Neural cell (in vitro differentiated cells): Measurements from ENCODE around the gene NDUFAF5. TPM values are rescaled to one million over a fixed set of nuclear protein-coding genes. Genes with fewer than 3 reads are reported as not detected.

Experiments used
- H2AFZ ChIP-seq: fragments of 200-600, 300-800 bp; sonication (generic), shearing (Covaris generic); 2 replicates; pipeline ENCODE4 v1.6.0; 2014; ENCODE audit warnings: low read depth, mild to moderate bottlenecking, antibody characterized with exemption, low read length, moderate library complexity
- H3F3A ChIP-seq: fragments of 200-600 bp; shearing (Covaris generic); 2 replicates; pipeline ENCODE4 v1.6.1; 2016; ENCODE audit warnings: mild to moderate bottlenecking, moderate library complexity, mixed read lengths, antibody characterized with exemption, low read length; ENCODE audit not compliant: insufficient read depth, poor library complexity, severe bottlenecking
- H3K27ac ChIP-seq: fragments of 200-600, 300-800 bp; sonication (generic), shearing (Covaris generic); 2 replicates; pipeline ENCODE4 v1.5.1; 2014; ENCODE audit warnings: mild to moderate bottlenecking, low read length, moderate library complexity
- H3K27me3 ChIP-seq: fragments of 300-800, 200-600 bp; sonication (generic), shearing (Covaris generic); 2 replicates; pipeline ENCODE4 v1.6.0; 2014; ENCODE audit warnings: mild to moderate bottlenecking, low read depth, low read length, moderate library complexity; ENCODE audit not compliant: insufficient read depth
- H3K36me3 ChIP-seq: fragments of 300-800, 200-600 bp; sonication (generic), shearing (Covaris generic); 2 replicates; pipeline ENCODE4 v1.5.1; 2014; ENCODE audit warnings: mild to moderate bottlenecking, antibody characterized with exemption, low read length, moderate library complexity; ENCODE audit not compliant: insufficient read depth
- H3K4me2 ChIP-seq: fragments of 300-800, 200-600 bp; sonication (generic), shearing (Covaris generic); 2 replicates; pipeline ENCODE4 v1.6.0; 2014; ENCODE audit warnings: mild to moderate bottlenecking, low read length
- H3K4me3 ChIP-seq: fragments of 300-800, 200-600 bp; sonication (generic), shearing (Covaris generic); 2 replicates; pipeline ENCODE4 v1.5.1; 2014; ENCODE audit warnings: mild to moderate bottlenecking, low read length, moderate library complexity
- H3K79me2 ChIP-seq: fragments of 200-600 bp; shearing (Covaris generic); replicated peaks from 2 replicates; pipeline ENCODE4 v1.6.0; 2014; ENCODE audit warnings: mild to moderate bottlenecking, low read length, moderate library complexity; ENCODE audit not compliant: insufficient read depth
- H3K9ac ChIP-seq: fragments of 300-800, 200-600 bp; sonication (generic), shearing (Covaris generic); 2 replicates; pipeline ENCODE4 v1.6.1; 2016; ENCODE audit warnings: mild to moderate bottlenecking, low read length, mixed read lengths
- H3K9me2 ChIP-seq: fragments of 200-600 bp; shearing (Covaris generic); 2 replicates; pipeline ENCODE4 v1.6.1; 2016; ENCODE audit warnings: mild to moderate bottlenecking, low read length, mixed read lengths; ENCODE audit not compliant: insufficient read depth
- H3K9me3 ChIP-seq: fragments of 200-600, 300-800 bp; sonication (generic), shearing (Covaris generic); 2 replicates; pipeline ENCODE4 v1.6.1; 2016; ENCODE audit warnings: mild to moderate bottlenecking, mixed run types, low read length, moderate library complexity, mixed read lengths
- H4K20me1 ChIP-seq: fragments of 200-600 bp; shearing (Covaris generic); 2 replicates; pipeline ENCODE4 v1.6.1; 2016; ENCODE audit warnings: mild to moderate bottlenecking, mixed run types; ENCODE audit not compliant: insufficient read depth
- EP300 ChIP-seq: fragments of 450-650 bp; conservative IDR thresholded peaks from 2 replicates; pipeline ENCODE4 v1.6.1; 2014; ENCODE audit warnings: antibody characterized with exemption, mild to moderate bottlenecking, moderate library complexity; ENCODE audit not compliant: poor library complexity, severe bottlenecking
- EZH2 ChIP-seq: fragments of 200-600, 300-800 bp; shearing (Covaris generic), sonication (generic); IDR thresholded peaks from 2 replicates; pipeline ENCODE4 v1.6.1; 2014; ENCODE audit warnings: antibody characterized with exemption, low read length, borderline replicate concordance, mild to moderate bottlenecking; ENCODE audit not compliant: insufficient read depth, poor library complexity, severe bottlenecking
- MXI1 ChIP-seq: fragments of 450-650 bp; conservative IDR thresholded peaks from 2 replicates; pipeline ENCODE4 v1.6.1; 2014; ENCODE audit warnings: antibody characterized with exemption, mild to moderate bottlenecking; ENCODE audit not compliant: poor library complexity, severe bottlenecking
- POLR2AphosphoS5 ChIP-seq: IDR thresholded peaks from 2 replicates; pipeline ENCODE4 v1.6.1; 2012
- RAD21 ChIP-seq: fragments of 450-650 bp; conservative IDR thresholded peaks from 2 replicates; pipeline ENCODE4 v1.6.1; 2014; ENCODE audit warnings: antibody characterized with exemption, mild to moderate bottlenecking, moderate library complexity
- SMC3 ChIP-seq: fragments of 450-650 bp; conservative IDR thresholded peaks from 2 replicates; pipeline ENCODE4 v1.6.1; 2014; ENCODE audit warnings: antibody characterized with exemption, mild to moderate bottlenecking, moderate library complexity; ENCODE audit not compliant: poor library complexity
- TAF1 ChIP-seq: IDR thresholded peaks from 2 replicates; pipeline ENCODE4 v1.6.1; 2012; ENCODE audit warnings: low read depth
- polyA plus RNA-seq: library from polyadenylated mRNA; depleted of rRNA; stranded (reverse); fragments of >200 nt; gene quantifications from 2 replicates; pipeline ENCODE4 v1.2.3, GENCODE V29; 2014
- TF ChIP-seq, protein P1 (sequence below): IDR thresholded peaks from 2 replicates; pipeline ENCODE4 v1.6.1; 2012; ENCODE audit warnings: borderline replicate concordance
- TF ChIP-seq, protein P2 (sequence below): fragments of 450-650 bp; IDR thresholded peaks from 2 replicates; pipeline ENCODE4 v1.5.1; 2014; ENCODE audit warnings: antibody characterized with exemption, mild to moderate bottlenecking, moderate library complexity; ENCODE audit not compliant: poor library complexity, severe bottlenecking

NDUFAF5 gene
- polyA plus RNA-seq, 1 donor from 2014 or later = 103 TPM

DNA sequence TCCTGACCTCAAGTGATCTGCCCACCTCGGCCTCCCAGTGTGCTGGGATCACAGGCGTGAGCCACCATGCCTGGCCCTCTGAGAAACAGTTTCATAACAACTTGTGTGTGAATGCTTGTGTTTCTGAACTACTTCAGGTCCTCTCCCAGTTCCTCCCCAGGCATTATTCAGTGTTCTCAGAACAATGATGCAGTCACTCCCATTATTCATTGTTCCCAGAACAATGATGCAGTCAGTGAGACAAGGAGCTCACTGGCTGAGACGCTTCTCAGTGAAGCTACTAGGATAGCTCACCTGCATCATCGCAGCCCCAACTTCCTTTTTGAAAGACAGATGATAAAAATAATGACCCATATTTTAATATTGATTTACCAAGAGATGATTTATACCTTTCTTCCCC lies 71.5 kb downstream of the NDUFAF5 start:
- no peak overlapping the region for H3K9ac ChIP-seq
- no peaks in the 10 kb centered on the region for H3K9me3 ChIP-seq
- H3K79me2 ChIP-seq = no peaks in the 10 kb centered on the region
- no peaks in the 10 kb centered on the region for H3F3A ChIP-seq
- H3K36me3 ChIP-seq = no peaks in the 10 kb centered on the region
- no peaks in the 10 kb centered on the region for H4K20me1 ChIP-seq
- TF ChIP-seq EP300 = no peak
- TF ChIP-seq, protein P1, sequence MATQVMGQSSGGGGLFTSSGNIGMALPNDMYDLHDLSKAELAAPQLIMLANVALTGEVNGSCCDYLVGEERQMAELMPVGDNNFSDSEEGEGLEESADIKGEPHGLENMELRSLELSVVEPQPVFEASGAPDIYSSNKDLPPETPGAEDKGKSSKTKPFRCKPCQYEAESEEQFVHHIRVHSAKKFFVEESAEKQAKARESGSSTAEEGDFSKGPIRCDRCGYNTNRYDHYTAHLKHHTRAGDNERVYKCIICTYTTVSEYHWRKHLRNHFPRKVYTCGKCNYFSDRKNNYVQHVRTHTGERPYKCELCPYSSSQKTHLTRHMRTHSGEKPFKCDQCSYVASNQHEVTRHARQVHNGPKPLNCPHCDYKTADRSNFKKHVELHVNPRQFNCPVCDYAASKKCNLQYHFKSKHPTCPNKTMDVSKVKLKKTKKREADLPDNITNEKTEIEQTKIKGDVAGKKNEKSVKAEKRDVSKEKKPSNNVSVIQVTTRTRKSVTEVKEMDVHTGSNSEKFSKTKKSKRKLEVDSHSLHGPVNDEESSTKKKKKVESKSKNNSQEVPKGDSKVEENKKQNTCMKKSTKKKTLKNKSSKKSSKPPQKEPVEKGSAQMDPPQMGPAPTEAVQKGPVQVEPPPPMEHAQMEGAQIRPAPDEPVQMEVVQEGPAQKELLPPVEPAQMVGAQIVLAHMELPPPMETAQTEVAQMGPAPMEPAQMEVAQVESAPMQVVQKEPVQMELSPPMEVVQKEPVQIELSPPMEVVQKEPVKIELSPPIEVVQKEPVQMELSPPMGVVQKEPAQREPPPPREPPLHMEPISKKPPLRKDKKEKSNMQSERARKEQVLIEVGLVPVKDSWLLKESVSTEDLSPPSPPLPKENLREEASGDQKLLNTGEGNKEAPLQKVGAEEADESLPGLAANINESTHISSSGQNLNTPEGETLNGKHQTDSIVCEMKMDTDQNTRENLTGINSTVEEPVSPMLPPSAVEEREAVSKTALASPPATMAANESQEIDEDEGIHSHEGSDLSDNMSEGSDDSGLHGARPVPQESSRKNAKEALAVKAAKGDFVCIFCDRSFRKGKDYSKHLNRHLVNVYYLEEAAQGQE = no peak
- no peak for TF ChIP-seq RAD21
- TF ChIP-seq POLR2AphosphoS5 = no peak
- no peak for TF ChIP-seq SMC3
- no peak for TF ChIP-seq EZH2
- no peak for TF ChIP-seq MXI1
- TF ChIP-seq TAF1 = no peak
- TF ChIP-seq, protein P2, sequence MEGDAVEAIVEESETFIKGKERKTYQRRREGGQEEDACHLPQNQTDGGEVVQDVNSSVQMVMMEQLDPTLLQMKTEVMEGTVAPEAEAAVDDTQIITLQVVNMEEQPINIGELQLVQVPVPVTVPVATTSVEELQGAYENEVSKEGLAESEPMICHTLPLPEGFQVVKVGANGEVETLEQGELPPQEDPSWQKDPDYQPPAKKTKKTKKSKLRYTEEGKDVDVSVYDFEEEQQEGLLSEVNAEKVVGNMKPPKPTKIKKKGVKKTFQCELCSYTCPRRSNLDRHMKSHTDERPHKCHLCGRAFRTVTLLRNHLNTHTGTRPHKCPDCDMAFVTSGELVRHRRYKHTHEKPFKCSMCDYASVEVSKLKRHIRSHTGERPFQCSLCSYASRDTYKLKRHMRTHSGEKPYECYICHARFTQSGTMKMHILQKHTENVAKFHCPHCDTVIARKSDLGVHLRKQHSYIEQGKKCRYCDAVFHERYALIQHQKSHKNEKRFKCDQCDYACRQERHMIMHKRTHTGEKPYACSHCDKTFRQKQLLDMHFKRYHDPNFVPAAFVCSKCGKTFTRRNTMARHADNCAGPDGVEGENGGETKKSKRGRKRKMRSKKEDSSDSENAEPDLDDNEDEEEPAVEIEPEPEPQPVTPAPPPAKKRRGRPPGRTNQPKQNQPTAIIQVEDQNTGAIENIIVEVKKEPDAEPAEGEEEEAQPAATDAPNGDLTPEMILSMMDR = no peak
- peak overlapping the region; percentile 10 for H2AFZ ChIP-seq
- H3K9me2 ChIP-seq = no peaks in the 10 kb centered on the region
- H3K27me3 ChIP-seq = no peaks in the 10 kb centered on the region
- H3K4me2 ChIP-seq = no peak overlapping the region
- H3K4me3 ChIP-seq = no peak overlapping the region
- H3K27ac ChIP-seq = no peak overlapping the region

DNA sequence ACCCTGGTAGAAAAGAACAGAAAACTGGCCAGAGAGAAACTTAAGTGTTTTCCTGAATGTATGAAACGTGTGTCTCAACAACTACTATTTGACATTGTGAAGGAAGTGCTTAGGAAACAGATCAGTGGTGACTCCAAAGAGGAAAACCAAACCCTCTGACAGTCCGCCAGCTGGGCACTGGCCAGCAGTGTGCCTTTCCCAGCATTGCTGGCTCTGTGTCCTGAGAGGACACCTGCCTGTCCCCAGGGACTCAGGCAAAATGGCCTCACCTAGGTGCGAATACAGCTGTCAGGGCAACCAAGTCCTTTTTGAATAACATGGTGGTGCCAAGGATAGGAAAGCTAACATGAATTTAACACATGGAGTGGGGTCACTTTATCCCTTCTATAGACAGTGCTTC lies 72.5 kb downstream of the NDUFAF5 start:
- Histone ChIP-seq H3K9ac (no peak overlapping the region), H2AFZ (no peak overlapping the region), H3K79me2 (no peaks in the 10 kb centered on the region), H4K20me1 (no peaks in the 10 kb centered on the region), H3K9me3 (no peaks in the 10 kb centered on the region), H3F3A (no peaks in the 10 kb centered on the region), H3K36me3 (no peaks in the 10 kb centered on the region), H3K9me2 (no peaks in the 10 kb centered on the region), H3K4me3 (no peak overlapping the region), H3K27me3 (no peaks in the 10 kb centered on the region), H3K4me2 (no peak overlapping the region), H3K27ac (no peak overlapping the region)
- no peak for TF ChIP-seq EP300
- TF ChIP-seq MXI1 = no peak

DNA sequence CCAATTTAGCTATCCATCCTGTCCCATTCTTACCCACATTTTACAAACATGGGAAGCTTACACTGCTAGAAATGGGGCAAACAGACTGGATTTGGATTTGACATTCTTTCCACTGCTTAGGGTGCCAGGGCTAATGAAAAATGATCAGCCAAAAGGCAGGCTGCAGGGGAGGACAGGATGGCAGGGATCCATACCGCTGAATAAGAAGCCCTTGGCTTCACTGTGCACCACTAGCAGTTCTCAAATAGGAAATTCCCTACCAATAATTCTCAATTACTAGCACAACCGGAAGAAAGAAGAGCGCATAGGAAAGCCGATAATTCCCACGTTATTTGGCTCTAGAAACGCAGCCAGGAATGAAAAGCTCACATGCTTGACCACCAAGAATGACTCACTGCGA lies 73.1 kb downstream of the NDUFAF5 start:
- H3K36me3 ChIP-seq = no peaks in the 10 kb centered on the region
- no peaks in the 10 kb centered on the region for H3K27me3 ChIP-seq
- no peak overlapping the region for H3K9ac ChIP-seq
- no peak overlapping the region for H3K4me3 ChIP-seq
- H3K4me2 ChIP-seq = no peak overlapping the region
- no peaks in the 10 kb centered on the region for H3K9me3 ChIP-seq
- H3F3A ChIP-seq = no peaks in the 10 kb centered on the region
- no peaks in the 10 kb centered on the region for H3K79me2 ChIP-seq
- H3K9me2 ChIP-seq = no peaks in the 10 kb centered on the region
- TF ChIP-seq POLR2AphosphoS5 (no peak), RAD21 (no peak), TAF1 (no peak), SMC3 (no peak), EZH2 (no peak), EP300 (no peak), MXI1 (no peak)
- TF ChIP-seq, protein P2 = no peak
- TF ChIP-seq, protein P1 = no peak
- no peaks in the 10 kb centered on the region for H4K20me1 ChIP-seq
- no peak overlapping the region for H2AFZ ChIP-seq
- no peak overlapping the region for H3K27ac ChIP-seq
